SK-N-SH (cell line): Measurements from ENCODE around the gene DYRK1A.

Experiments
- POLR2AphosphoS5 ChIP-seq: IDR thresholded peaks from 2 replicates; pipeline ENCODE4 v1.6.1; 2012; ENCODE audit warnings: low read depth, low read length
- YY1 ChIP-seq: IDR thresholded peaks from 2 replicates; pipeline ENCODE4 v1.4.0; 2012; ENCODE audit warnings: low read depth, mild to moderate bottlenecking
- TF ChIP-seq, protein P1 (sequence below): IDR thresholded peaks from 2 replicates; pipeline ENCODE4 v1.6.1; 2012; ENCODE audit warnings: mild to moderate bottlenecking, low read depth, low read length, moderate library complexity
- TF ChIP-seq, protein P2 (sequence below): fragments of 200-600 bp; sonication (generic); IDR thresholded peaks from 2 replicates; pipeline ENCODE4 v1.6.1; 2017; ENCODE audit warnings: antibody characterized with exemption, mild to moderate bottlenecking, moderate library complexity
- TF ChIP-seq, protein P3 (sequence below): IDR thresholded peaks from 2 replicates; pipeline ENCODE4; 2012

- TF ChIP-seq POLR2AphosphoS5 (no peak), YY1 (no peak)
- TF ChIP-seq, protein P1, sequence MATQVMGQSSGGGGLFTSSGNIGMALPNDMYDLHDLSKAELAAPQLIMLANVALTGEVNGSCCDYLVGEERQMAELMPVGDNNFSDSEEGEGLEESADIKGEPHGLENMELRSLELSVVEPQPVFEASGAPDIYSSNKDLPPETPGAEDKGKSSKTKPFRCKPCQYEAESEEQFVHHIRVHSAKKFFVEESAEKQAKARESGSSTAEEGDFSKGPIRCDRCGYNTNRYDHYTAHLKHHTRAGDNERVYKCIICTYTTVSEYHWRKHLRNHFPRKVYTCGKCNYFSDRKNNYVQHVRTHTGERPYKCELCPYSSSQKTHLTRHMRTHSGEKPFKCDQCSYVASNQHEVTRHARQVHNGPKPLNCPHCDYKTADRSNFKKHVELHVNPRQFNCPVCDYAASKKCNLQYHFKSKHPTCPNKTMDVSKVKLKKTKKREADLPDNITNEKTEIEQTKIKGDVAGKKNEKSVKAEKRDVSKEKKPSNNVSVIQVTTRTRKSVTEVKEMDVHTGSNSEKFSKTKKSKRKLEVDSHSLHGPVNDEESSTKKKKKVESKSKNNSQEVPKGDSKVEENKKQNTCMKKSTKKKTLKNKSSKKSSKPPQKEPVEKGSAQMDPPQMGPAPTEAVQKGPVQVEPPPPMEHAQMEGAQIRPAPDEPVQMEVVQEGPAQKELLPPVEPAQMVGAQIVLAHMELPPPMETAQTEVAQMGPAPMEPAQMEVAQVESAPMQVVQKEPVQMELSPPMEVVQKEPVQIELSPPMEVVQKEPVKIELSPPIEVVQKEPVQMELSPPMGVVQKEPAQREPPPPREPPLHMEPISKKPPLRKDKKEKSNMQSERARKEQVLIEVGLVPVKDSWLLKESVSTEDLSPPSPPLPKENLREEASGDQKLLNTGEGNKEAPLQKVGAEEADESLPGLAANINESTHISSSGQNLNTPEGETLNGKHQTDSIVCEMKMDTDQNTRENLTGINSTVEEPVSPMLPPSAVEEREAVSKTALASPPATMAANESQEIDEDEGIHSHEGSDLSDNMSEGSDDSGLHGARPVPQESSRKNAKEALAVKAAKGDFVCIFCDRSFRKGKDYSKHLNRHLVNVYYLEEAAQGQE, result no peak
- TF ChIP-seq, protein P2, sequence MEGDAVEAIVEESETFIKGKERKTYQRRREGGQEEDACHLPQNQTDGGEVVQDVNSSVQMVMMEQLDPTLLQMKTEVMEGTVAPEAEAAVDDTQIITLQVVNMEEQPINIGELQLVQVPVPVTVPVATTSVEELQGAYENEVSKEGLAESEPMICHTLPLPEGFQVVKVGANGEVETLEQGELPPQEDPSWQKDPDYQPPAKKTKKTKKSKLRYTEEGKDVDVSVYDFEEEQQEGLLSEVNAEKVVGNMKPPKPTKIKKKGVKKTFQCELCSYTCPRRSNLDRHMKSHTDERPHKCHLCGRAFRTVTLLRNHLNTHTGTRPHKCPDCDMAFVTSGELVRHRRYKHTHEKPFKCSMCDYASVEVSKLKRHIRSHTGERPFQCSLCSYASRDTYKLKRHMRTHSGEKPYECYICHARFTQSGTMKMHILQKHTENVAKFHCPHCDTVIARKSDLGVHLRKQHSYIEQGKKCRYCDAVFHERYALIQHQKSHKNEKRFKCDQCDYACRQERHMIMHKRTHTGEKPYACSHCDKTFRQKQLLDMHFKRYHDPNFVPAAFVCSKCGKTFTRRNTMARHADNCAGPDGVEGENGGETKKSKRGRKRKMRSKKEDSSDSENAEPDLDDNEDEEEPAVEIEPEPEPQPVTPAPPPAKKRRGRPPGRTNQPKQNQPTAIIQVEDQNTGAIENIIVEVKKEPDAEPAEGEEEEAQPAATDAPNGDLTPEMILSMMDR, result no peak
- TF ChIP-seq, protein P3, sequence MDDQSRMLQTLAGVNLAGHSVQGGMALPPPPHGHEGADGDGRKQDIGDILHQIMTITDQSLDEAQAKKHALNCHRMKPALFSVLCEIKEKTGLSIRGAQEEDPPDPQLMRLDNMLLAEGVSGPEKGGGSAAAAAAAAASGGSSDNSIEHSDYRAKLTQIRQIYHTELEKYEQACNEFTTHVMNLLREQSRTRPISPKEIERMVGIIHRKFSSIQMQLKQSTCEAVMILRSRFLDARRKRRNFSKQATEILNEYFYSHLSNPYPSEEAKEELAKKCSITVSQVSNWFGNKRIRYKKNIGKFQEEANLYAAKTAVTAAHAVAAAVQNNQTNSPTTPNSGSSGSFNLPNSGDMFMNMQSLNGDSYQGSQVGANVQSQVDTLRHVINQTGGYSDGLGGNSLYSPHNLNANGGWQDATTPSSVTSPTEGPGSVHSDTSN, result no peak
These were observed 746 bp downstream of the DYRK1A start for GRCh38 chr21:37367336-37367702.
